Uterus (tissue), 2 donors: Measurements from ENCODE around the gene NXF3.
"Not testable (repeated sequence)": the region's sequence is repeated elsewhere in the genome, so short reads cannot be mapped to it uniquely, and the experiment has no call there.

Source experiments
- CTCF ChIP-seq, 4 experiments: fragments of 200-600 bp in 2 of 4; fragments of 450-650 bp in 2 of 4; sonication (generic) in 2 of 4; IDR thresholded peaks; one replicate each; pipeline ENCODE4 v1.5.1; 2016 to 2019; ENCODE audit warnings: antibody characterized with exemption in 4 of 4, mild to moderate bottlenecking in 2 of 4, moderate library complexity in 1 of 4
- POLR2A ChIP-seq, 2 donors: fragments of 450-650 bp; IDR thresholded peaks; one replicate each; pipeline ENCODE4 v1.6.1; 2016; ENCODE audit warnings: antibody characterized with exemption in 2 of 2, mild to moderate bottlenecking in 1 of 2, moderate library complexity in 1 of 2

- not testable (repeated sequence) for TF ChIP-seq CTCF, POLR2A (IDR thresholded peaks at IDR 0.05)
These were observed 16.6 kb upstream of the NXF3 start for GRCh38 chrX:103109497-103109896.
